Colon (tissue), 2 donors: Measurements from ENCODE around the gene MOGAT1.

ENCODE experiments used
- FAIRE-seq: peaks from 2 replicates; lab custom pipeline; 2012; peaks lifted over from hg19 to GRCh38; lab: Jason Lieb, UNC
- donor health status: control.
- donor health status: control.

Gene MOGAT1, protein sequence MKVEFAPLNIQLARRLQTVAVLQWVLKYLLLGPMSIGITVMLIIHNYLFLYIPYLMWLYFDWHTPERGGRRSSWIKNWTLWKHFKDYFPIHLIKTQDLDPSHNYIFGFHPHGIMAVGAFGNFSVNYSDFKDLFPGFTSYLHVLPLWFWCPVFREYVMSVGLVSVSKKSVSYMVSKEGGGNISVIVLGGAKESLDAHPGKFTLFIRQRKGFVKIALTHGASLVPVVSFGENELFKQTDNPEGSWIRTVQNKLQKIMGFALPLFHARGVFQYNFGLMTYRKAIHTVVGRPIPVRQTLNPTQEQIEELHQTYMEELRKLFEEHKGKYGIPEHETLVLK

DNA sequence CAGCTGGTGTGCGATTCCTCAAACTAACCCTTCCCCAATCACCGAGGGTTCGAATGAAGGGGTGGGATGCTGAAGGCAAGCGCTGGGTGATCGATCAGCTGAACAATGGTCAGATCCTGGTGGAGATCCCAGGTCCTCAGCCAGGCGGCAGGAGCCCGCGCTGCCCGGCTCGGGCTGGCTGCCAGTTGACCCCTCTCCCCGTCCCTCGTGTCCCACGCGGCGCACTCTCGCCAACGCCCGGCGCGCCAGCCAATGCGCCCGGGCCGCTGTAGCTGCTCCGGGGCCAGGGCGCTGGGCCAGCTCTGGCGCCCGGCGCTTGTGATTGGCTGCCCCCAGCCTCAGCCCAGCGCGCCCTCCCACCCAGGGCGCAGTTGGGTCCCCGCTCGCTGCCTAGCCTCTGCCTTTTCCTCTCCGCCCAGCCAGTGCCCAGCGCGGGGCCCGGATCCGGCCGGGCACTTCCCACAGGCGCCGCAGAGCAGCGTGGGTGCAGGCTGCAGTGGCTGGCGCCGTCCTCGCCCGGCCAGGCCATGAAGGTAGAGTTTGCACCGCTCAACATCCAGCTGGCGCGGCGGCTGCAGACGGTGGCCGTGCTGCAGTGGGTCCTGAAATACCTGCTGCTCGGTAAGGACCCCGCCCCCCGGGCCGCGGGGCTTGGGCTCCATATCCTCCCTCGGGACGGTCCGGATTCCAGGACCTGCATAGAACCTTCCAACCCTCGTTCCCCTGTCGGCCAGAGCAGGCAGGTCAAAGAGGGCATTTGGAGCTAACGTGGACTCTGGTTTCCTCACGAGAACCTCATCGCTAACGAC is at the start of gene MOGAT1:
TSS of gene MOGAT1 (plus strand) at position 400 of the 809 bp plus-strand sequence. CDS start at position 528, 128 bp downstream.
- no peak for FAIRE-seq

DNA sequence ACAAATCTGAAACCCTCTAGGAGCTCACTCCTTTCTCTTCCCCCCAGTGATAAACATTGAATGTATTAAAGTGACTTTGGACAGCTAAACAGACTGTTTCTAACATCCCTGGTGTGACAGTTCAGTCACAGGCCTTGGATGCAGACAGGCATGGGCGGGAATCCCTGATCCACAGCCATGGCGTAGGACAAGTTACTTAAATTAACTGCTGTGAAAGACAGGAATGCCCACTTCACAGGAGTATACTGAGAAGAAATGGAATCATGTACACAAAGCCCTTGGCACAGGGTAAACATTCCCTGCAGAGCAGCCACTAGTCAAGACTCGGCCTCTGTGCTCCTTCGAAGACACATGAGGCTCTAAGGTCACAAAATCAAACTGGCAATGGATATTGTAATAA is 49.6 kb upstream of the MOGAT1 start:
- FAIRE-seq, result no peak

- no peak for FAIRE-seq
Measured at GRCh38 chr2:222622910-222623309, 48.5 kb upstream of the MOGAT1 start.

- no peak for FAIRE-seq
Measured at GRCh38 chr2:222623756-222624309, 47.6 kb upstream of the MOGAT1 start.

DNA sequence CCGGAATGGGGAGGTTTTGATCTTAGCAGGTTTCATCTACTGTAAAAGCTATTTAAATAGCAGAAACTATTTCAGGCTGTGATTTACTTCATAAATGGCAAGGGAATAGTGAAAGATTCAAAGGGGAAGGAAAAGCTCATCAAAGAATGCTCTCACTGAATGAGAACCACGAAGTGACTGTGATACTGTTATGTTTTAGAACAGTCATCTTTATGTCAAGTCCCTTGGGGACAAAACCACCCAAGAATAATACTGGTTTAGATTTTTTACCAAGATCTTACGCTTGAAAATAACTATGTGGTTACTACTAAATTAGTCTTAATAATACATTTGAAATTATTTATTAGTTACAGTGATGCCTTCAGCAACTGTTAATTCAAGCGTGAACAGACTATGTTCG is 43.7 kb upstream of the MOGAT1 start:
- no peak for FAIRE-seq

- no peak for FAIRE-seq
Measured at GRCh38 chr2:222635295-222635694, 36.2 kb upstream of the MOGAT1 start.

DNA sequence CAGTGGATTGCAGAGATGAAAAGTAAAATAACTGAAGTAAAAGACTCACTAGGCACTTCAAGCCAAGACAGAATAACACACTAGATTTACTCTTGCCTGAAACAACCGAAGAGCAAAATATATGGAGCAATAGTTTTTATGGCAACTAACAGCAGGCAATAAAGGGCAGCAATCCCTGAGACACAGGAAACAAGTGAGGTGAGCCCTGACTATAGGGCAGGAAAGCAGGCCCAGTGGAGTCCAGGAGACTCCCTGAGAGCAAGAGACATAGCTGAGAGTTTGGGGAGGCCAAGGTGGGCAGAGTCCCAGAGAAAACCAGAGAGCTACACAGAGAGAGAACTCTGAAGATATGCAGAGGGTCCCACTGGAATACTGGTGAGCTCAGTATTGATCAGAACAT is 34.4 kb upstream of the MOGAT1 start:
- FAIRE-seq, result no peak

DNA sequence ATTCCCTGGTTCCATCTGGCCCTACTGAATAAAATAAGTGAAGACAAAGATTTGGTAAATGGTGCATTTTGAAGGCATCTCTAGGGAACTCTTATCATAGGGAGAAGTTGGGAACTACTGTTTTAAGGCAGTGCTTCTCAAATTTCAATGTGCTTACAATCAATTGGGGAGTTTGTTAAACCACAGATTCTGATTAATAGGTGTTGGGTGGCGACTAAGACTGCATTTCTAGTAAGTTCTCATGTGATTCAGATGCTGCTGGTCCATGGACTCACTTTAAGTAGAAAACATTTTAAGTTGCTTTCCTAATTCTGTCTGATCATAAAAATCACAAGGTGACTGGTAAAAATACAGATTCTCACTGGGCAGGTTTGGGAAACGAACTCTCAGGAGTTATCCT is 30.1 kb upstream of the MOGAT1 start:
- no peak for FAIRE-seq

DNA sequence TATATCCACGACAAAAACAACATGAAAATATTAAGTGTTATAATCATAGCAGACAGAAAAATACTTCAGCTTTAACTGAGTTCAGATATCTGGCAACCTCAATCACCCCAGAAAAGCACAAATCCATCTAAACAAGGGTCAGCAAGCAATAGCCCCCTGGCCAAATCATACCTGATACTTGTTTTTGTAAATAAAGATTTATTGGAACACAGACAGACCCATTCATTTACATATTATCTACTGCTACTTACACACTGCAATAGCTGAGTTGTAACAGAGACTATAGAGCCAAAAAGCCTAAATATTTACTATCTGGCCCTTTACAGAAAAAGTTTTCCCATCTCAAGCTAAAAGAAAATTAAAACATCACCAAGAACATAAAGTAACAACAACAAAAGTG is 28.3 kb upstream of the MOGAT1 start:
- no peak for FAIRE-seq

- no peak for FAIRE-seq
Measured at GRCh38 chr2:222646008-222646407, 25.4 kb upstream of the MOGAT1 start.

DNA sequence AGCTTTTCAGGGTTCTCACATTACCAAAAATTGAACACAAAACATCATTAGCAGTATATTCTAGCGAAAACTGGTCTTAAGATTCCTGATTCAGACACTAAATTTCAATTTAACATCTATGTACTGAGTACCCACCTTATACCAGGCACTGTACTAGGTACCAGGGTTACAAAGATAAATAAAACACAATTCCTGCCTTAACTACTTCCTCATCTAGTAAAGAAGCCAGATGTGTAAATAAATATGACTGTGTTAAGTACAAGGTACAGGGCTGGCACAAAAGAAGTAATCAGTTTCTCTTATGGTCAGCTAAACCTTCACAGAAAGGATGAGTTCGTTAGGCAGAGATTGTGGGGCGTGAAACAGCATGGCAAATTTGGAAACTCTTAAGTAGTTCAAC is 21.7 kb upstream of the MOGAT1 start:
- no peak for FAIRE-seq

- no peak for FAIRE-seq
Measured at GRCh38 chr2:222651718-222652418, 19.6 kb upstream of the MOGAT1 start.

DNA sequence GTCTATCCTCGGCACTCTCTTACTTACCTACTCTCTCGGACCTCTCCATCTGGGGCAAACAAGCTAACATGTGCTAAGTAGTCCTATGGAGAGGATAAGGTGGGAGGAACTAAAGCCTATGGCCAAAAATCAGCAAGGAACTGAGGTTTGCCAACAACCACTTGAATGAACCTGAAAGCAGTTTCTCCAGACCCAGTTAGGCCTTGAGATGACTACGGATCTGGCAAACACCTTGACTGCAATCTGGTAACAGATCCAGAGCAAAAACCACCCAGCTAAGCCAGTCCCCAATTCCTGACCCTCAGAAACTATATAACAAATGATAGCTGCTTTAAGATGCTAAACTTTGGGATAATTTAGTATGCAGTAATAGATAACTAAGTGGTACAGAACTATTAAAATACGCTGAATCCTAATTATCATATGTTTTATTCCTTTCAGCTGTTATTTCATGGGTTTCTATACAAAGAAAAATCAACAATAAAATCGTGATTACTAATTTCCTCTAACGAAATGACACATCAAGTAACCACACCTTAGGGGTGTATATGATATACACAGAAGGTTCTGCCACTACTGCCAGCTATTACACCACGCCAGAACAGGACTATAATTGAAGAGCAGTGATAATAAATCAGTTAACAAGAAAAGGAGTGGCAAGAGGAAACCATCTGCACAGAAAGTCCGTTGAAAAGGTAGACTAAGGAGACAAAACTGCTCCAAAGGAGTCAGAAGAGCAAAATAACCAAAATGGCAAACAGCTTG is 18.8 kb upstream of the MOGAT1 start:
- FAIRE-seq, result no peak

DNA sequence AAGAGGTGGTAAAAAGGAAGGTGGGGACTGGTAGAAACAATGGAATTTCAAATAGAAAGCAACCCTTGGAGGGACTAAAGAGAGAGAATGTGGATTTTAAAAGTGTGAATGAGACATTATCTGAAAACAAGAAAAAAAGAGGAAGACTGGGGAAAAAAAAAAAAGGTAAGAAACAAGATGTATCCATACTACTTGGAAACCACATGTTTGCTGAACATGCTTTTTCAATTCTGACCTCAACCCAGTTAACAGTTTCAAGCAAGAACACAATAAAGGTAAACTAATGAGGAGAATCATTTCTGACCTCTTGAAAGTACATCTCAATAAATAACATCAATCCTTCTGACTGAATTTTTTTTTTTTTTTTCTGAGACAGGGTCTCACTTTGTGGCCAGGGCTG is 18.2 kb upstream of the MOGAT1 start:
- no peak for FAIRE-seq

- no peak for FAIRE-seq
Measured at GRCh38 chr2:222655787-222656525, 15.5 kb upstream of the MOGAT1 start, which contains the start of gene FARSB. FARSB (minus strand) TSS chr2:222656092; CDS start chr2:222656073, 19 bp downstream.

GRCh38 chr2:222656526-222657446 is 14.7 kb upstream of the MOGAT1 start:
- no peak for FAIRE-seq

DNA sequence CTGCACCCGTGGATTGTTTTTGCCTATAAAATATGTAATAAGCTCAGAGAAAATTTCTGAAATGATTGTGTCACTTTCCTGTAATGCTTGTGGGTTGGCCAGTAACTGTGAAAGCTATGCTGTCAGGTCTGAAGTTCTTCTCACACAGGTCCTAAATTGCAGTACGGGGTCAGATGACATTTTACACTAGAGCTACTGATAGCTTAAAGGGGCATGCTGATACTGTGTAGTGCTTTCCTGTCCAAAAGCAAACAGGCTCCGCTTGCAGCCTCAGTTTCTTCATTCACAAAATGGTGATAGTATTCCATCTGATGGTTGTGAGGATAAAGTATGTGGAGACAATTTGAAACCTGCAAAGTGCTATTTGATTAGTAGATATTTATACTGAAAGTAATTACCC is 8.0 kb upstream of the MOGAT1 start:
- no peak for FAIRE-seq

- no peak for FAIRE-seq
Measured at GRCh38 chr2:222668494-222669154, 2.8 kb upstream of the MOGAT1 start.

GRCh38 chr2:222669353-222669752 is 2.1 kb upstream of the MOGAT1 start:
- no peak for FAIRE-seq
